Measurements from ENCODE around the gene ARL6IP1.
A peak's percentile ranks its signal among the peaks of the same experiment; 100 is the strongest.
"Not testable (repeated sequence)": the region's sequence is repeated elsewhere in the genome, so short reads cannot be mapped to it uniquely, and the experiment has no call there.

The ARL6IP1 gene

DNA sequence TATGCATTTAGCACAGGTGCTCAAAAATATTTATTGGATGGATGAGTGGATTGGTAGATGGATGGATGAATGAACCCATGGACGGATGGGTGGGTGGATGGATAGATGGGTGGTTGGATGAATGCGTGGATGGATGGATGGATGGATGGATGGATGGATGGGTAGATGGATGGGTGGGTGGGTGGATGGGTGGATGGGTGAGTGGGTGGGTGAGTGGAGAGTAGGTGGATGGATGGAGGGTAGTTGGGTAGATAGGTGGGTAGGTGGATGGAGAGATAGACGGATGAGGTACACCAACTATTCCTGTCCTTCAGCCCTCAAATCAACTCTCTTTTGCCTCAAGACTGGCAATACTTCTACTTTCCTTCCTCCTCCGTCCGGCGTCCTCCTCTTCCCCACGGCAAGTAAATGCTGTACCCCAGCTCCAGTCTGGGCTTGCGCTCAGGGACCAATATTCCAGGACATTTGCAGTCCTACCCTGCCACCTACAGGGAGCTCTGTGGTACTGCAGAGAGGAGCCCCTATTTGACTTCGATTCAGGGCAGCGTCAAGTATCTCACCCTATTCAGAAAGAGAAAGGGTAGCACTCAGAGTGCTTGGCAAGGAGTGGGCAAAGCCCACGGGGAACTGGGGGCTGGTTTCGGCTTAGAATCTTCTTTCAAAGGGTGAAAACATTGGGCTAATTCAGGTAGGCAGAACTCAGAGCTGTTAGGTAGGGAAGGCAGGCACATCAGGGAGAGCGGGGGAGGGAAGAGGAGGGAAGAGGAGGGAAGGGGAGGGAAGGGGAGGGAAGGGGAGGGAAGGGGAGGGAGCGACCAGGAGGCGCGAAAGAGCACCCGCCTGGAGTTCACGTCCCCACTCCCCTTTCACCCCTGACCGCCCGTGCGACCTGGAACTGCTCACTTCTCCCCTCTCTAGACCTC is 41.5 kb downstream of the ARL6IP1 start:
- peak; percentile 15 for DNase-seq (ENCODE audit: low spot score)

DNA sequence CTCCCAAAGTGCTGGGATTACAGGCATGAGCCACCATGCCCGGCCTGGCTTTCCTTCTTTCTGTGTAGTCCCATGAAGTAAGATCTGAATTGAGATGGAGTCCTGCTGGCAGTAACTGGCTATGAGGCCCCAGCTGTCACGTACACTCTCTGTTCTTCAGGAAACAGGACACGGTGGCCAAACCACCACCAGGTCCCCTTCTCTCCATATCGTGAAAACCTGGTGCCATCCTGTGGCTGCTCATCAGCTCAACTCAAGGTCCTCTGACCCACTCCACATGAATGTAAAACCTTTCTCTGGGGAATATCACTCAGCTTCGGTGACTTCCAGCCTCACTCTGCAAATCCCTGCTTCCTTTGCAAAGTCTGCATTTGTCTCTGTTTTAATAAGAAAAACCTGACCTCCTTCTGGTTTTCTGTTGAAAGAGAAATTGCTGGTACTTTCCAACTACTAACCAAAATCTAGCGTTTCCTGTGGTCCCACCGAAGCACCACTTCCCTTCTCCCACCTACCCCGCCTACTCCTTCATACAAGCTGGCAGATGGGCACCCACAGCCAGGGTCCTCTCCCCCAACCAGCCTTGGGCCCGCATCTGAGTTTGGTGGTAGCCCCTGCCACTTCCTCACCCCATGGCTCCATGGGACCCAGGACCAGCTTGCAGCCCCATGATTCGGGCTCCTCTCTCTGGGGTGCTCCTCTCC is 43.2 kb downstream of the ARL6IP1 start:
- not testable (repeated sequence) for DNase-seq (ENCODE audit: low spot score)

- DNase-seq (ENCODE audit: low spot score): not testable (repeated sequence)
Observed at GRCh38 chr16:18756639-18757038, 44.7 kb downstream of the ARL6IP1 start.

- not testable (repeated sequence) for DNase-seq (ENCODE audit: low spot score)
Observed at GRCh38 chr16:18742870-18743269, 58.5 kb downstream of the ARL6IP1 start.
